ENCODE data around the gene TMEM239.
"Not testable (repeated sequence)": the region's sequence is repeated elsewhere in the genome, so short reads cannot be mapped to it uniquely, and the experiment has no call there.

DNA sequence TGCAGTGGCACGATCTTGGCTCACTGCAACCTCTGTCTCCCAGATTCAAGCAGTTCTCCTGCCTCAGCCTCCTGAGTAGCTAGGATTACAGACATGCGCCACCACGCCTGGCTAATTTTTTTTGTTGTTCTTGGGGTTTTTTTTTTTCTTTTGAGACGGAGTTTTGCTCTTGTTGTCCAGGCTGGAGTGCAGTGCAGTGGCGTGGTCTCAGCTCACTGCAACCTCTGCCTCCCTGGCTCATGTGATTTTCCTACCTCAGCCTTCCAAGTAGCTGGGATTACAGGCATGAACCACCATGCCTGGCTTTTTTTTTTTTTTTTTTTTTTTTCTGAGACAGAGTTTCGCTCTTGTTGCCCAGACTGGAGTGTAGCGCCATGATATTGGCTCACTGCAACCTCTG lies 15.0 kb downstream of the TMEM239 start:
- TF ChIP-seq, protein P1, sequence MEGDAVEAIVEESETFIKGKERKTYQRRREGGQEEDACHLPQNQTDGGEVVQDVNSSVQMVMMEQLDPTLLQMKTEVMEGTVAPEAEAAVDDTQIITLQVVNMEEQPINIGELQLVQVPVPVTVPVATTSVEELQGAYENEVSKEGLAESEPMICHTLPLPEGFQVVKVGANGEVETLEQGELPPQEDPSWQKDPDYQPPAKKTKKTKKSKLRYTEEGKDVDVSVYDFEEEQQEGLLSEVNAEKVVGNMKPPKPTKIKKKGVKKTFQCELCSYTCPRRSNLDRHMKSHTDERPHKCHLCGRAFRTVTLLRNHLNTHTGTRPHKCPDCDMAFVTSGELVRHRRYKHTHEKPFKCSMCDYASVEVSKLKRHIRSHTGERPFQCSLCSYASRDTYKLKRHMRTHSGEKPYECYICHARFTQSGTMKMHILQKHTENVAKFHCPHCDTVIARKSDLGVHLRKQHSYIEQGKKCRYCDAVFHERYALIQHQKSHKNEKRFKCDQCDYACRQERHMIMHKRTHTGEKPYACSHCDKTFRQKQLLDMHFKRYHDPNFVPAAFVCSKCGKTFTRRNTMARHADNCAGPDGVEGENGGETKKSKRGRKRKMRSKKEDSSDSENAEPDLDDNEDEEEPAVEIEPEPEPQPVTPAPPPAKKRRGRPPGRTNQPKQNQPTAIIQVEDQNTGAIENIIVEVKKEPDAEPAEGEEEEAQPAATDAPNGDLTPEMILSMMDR (IDR thresholded peaks at IDR 0.05): not testable (repeated sequence)
- TF ChIP-seq POLR2A (IDR thresholded peaks at IDR 0.05): not testable (repeated sequence)
